HG02678 (cell line): Measurements from ENCODE around the gene RBBP8NL.

Source experiments
- ATAC-seq: cut with Tn5 transposase; IDR thresholded peaks from one replicate; pipeline ENCODE4 v1.9.1; 2021; ENCODE audit warnings: mild to moderate bottlenecking, moderate library complexity; ENCODE audit not compliant: unreplicated experiment

RBBP8NL gene

GRCh38 chr20:62462976-62463592 is 35.7 kb upstream of the RBBP8NL start:
- ATAC-seq = no peak

GRCh38 chr20:62461834-62462233 is 34.5 kb upstream of the RBBP8NL start:
- no peak for ATAC-seq

- no peak for ATAC-seq
These were observed 33.8 kb upstream of the RBBP8NL start for GRCh38 chr20:62461157-62461556.

- ATAC-seq = no peak
These were observed 33.3 kb upstream of the RBBP8NL start for GRCh38 chr20:62460678-62461077.

GRCh38 chr20:62459488-62459887 is 32.1 kb upstream of the RBBP8NL start:
- no peak for ATAC-seq

GRCh38 chr20:62458275-62459251 is 31.2 kb upstream of the RBBP8NL start:
- ATAC-seq = no peak

- ATAC-seq = no peak
These were observed 30.5 kb upstream of the RBBP8NL start for GRCh38 chr20:62457831-62458230.

- ATAC-seq = no peak
These were observed 29.8 kb upstream of the RBBP8NL start for GRCh38 chr20:62457098-62457497.

GRCh38 chr20:62455929-62456328 is 28.6 kb upstream of the RBBP8NL start:
- ATAC-seq = no peak

GRCh38 chr20:62454904-62455636 is 27.7 kb upstream of the RBBP8NL start:
- ATAC-seq = no peak

- no peak for ATAC-seq
These were observed 26.0 kb upstream of the RBBP8NL start for GRCh38 chr20:62453186-62453808.

- ATAC-seq = no peak
These were observed 25.2 kb upstream of the RBBP8NL start for GRCh38 chr20:62452475-62453095.

GRCh38 chr20:62451970-62452369 is 24.6 kb upstream of the RBBP8NL start:
- no peak for ATAC-seq

GRCh38 chr20:62451156-62451767 is 23.9 kb upstream of the RBBP8NL start:
- no peak for ATAC-seq

- no peak for ATAC-seq
These were observed 22.8 kb upstream of the RBBP8NL start for GRCh38 chr20:62449951-62450691.

- ATAC-seq = no peak
These were observed 21.4 kb upstream of the RBBP8NL start for GRCh38 chr20:62448788-62449187.

- no peak for ATAC-seq
These were observed 20.7 kb upstream of the RBBP8NL start for GRCh38 chr20:62448038-62448437.

GRCh38 chr20:62446888-62447869 is 19.8 kb upstream of the RBBP8NL start:
- no peak for ATAC-seq
